HCT116 (cell line): ENCODE measurements around the gene ACTN1. TPM values are rescaled to one million over a fixed set of nuclear protein-coding genes. Genes with fewer than 3 reads are reported as not detected.

Experiments used
- ATAC-seq: fragments of 200-7000 bp; cut with Tn5 transposase; 2 replicates; pipeline ENCODE4 v1.9.1; 2020; ENCODE audit warnings: mild to moderate bottlenecking, moderate library complexity
- BruUV-seq: library from RNA; stranded (reverse); fragments of 400-500 nt; replicated peaks from 2 replicates; lab custom pipeline; 2021; lab: Mats Ljungman, UMichigan
- CTCF ChIA-PET: fragments of 300-600 bp; sonication (Branson Sonifier 250); formaldehyde crosslinking; loops from one replicate; lab custom pipeline; 2021; ENCODE audit warnings: antibody characterized with exemption; lab: Charles Lee
- POLR2A ChIA-PET: fragments of 300-600, 350-600 bp; sonication (Branson Sonifier 250); formaldehyde crosslinking; loops from one replicate; lab custom pipeline; 2021; ENCODE audit warnings: antibody characterized with exemption; lab: Charles Lee
- RAD21 ChIA-PET, 2 experiments: fragments of 300-600 bp; sonication (Branson Sonifier 250); formaldehyde crosslinking; loops; one replicate each; lab custom pipeline; 2023; ENCODE audit warnings: low total read pairs in 2 of 2; ENCODE audit not compliant: uncharacterized antibody in 2 of 2, unreplicated experiment in 2 of 2, low non-redundant PET in 1 of 2; lab: Charles Lee
- DNase-seq: peaks from one replicate; pipeline ENCODE4 v3.0.0-alpha.2; 2010; ENCODE audit warnings: low read depth, low spot score
- H2AFZ ChIP-seq: fragments of 200-600 bp; shearing (Covaris generic), sonication (generic); 2 replicates; pipeline ENCODE4 v1.6.1; 2017; ENCODE audit warnings: low read depth, mixed run types, mixed read lengths, antibody characterized with exemption, low read length; ENCODE audit not compliant: poor library complexity, severe bottlenecking
- H3K27ac ChIP-seq: 2 replicates; pipeline ENCODE4 v1.5.1; 2012; ENCODE audit warnings: low read depth, low read length
- H3K27me3 ChIP-seq: fragments of 200-600 bp; sonication (generic); 2 replicates; pipeline ENCODE4 v1.6.1; 2016; ENCODE audit warnings: mixed run types, low read length, mixed read lengths; ENCODE audit not compliant: insufficient read depth
- H3K36me3 ChIP-seq, 2 experiments: fragments of 200-500 bp in 1 of 2; fragments of 200-600 bp in 1 of 2; sonication (Bioruptor generic) in 1 of 2; sonication (generic) in 1 of 2; 2 replicates each; pipeline versions ENCODE4 v1.5.1 to v1.6.1; 2014 to 2016; ENCODE audit warnings: low read length in 2 of 2, inconsistent platforms in 1 of 2, mixed read lengths in 1 of 2, mixed run types in 1 of 2; ENCODE audit not compliant: insufficient read depth in 2 of 2, control insufficient read depth in 1 of 2
- H3K4me1 ChIP-seq, 2 experiments: fragments of 200-600 bp in 1 of 2; sonication (generic) in 1 of 2; 2 replicates each; pipeline versions ENCODE4 v1.5.1 to v1.6.1; 2012 to 2017; ENCODE audit warnings: low read length in 2 of 2, inconsistent platforms in 1 of 2, mild to moderate bottlenecking in 1 of 2, mixed read lengths in 1 of 2, mixed run types in 1 of 2, moderate library complexity in 1 of 2; ENCODE audit not compliant: insufficient read depth in 2 of 2, control insufficient read depth in 1 of 2
- H3K4me2 ChIP-seq: fragments of 200-600 bp; sonication (generic); 2 replicates; pipeline ENCODE4 v1.6.1; 2017; ENCODE audit warnings: mixed run types, low read length, mixed read lengths
- H3K4me3 ChIP-seq, 2 experiments: fragments of 200-600 bp in 1 of 2; sonication (generic) in 1 of 2; replicated peaks in 1 of 2; 2 replicates each; pipeline ENCODE4 v1.5.1; 2011 to 2016; ENCODE audit warnings: low read length in 2 of 2, control low read depth in 1 of 2, low read depth in 1 of 2, mild to moderate bottlenecking in 1 of 2, mixed read lengths in 1 of 2, mixed run types in 1 of 2
- H3K79me2 ChIP-seq: fragments of 200-600 bp; sonication (generic); 2 replicates; pipeline ENCODE4 v1.6.1; 2017; ENCODE audit warnings: mild to moderate bottlenecking, mixed run types, low read length, moderate library complexity, mixed read lengths; ENCODE audit not compliant: insufficient read depth
- H3K9ac ChIP-seq: fragments of 200-600 bp; sonication (generic); 2 replicates; pipeline ENCODE4 v1.6.1; 2016; ENCODE audit warnings: low read length, mixed read lengths
- H3K9me2 ChIP-seq: fragments of 200-600 bp; sonication (generic), shearing (Covaris generic); 2 replicates; pipeline ENCODE4 v1.6.1; 2017; ENCODE audit warnings: mixed run types, mild to moderate bottlenecking, moderate library complexity; ENCODE audit not compliant: insufficient read depth
- H3K9me3 ChIP-seq, 2 experiments: fragments of 200-500 bp in 1 of 2; fragments of 200-600 bp in 1 of 2; sonication (Bioruptor generic) in 1 of 2; sonication (generic) in 1 of 2; 2 replicates each; pipeline ENCODE4 v1.6.1; 2014 to 2017; ENCODE audit warnings: low read length in 2 of 2, mixed read lengths in 2 of 2, inconsistent platforms in 1 of 2, low read depth in 1 of 2, mild to moderate bottlenecking in 1 of 2, mixed run types in 1 of 2, moderate library complexity in 1 of 2; ENCODE audit not compliant: control insufficient read depth in 1 of 2, insufficient read depth in 1 of 2
- H4K20me1 ChIP-seq: fragments of 200-600 bp; sonication (generic), shearing (Covaris generic); 2 replicates; pipeline ENCODE4 v1.6.1; 2017; ENCODE audit warnings: mixed run types, mild to moderate bottlenecking, moderate library complexity; ENCODE audit not compliant: insufficient read depth
- ATF3 ChIP-seq: IDR thresholded peaks from 2 replicates; pipeline ENCODE4 v1.6.1; 2012
- CBX3 ChIP-seq: IDR thresholded peaks from 2 replicates; pipeline ENCODE4 v1.6.1; 2012; ENCODE audit warnings: low read depth
- CEBPB ChIP-seq: IDR thresholded peaks from 2 replicates; pipeline ENCODE4 v1.6.1; 2012; ENCODE audit warnings: low read depth
- EZH2phosphoT487 ChIP-seq: fragments of 200-600 bp; IDR thresholded peaks from 2 replicates; pipeline ENCODE4 v1.6.1; 2018; ENCODE audit warnings: antibody characterized with exemption, borderline replicate concordance
- MAX ChIP-seq: IDR thresholded peaks from 2 replicates; pipeline ENCODE4 v1.6.1; 2012
- POLR2A ChIP-seq: IDR thresholded peaks from 2 replicates; pipeline ENCODE4 v1.7.0; 2011; ENCODE audit warnings: borderline replicate concordance; ENCODE audit not compliant: insufficient read depth, insufficient read length; ENCODE audit errors: extremely low read depth
- POLR2AphosphoS5 ChIP-seq: IDR thresholded peaks from 2 replicates; pipeline ENCODE4 v1.6.1; 2011; ENCODE audit warnings: mild to moderate bottlenecking, low read depth, low read length, moderate library complexity
- REST ChIP-seq: IDR thresholded peaks from 2 replicates; pipeline ENCODE4 v1.6.1; 2012; ENCODE audit warnings: low read depth
- SIN3A ChIP-seq: IDR thresholded peaks from 2 replicates; pipeline ENCODE4 v1.6.1; 2012; ENCODE audit warnings: low read depth
- SP1 ChIP-seq: IDR thresholded peaks from 2 replicates; pipeline ENCODE4 v1.6.1; 2012; ENCODE audit warnings: low read depth
- SRF ChIP-seq: IDR thresholded peaks from 2 replicates; pipeline ENCODE4 v1.6.1; 2012; ENCODE audit warnings: low read depth
- TCF7L2 ChIP-seq: IDR thresholded peaks from 2 replicates; pipeline ENCODE4 v1.7.0; 2011; ENCODE audit warnings: borderline replicate concordance, inconsistent platforms; ENCODE audit not compliant: insufficient read depth, insufficient read length; ENCODE audit errors: extremely low read depth
- ZBTB33 ChIP-seq: IDR thresholded peaks from 2 replicates; pipeline ENCODE4 v1.6.1; 2011; ENCODE audit warnings: mild to moderate bottlenecking, low read length, moderate library complexity; ENCODE audit not compliant: insufficient replicate concordance; ENCODE audit errors: extremely low read depth
- ZNF274 ChIP-seq: fragments of 200-500 bp; sonication (Bioruptor generic); IDR thresholded peaks from 2 replicates; pipeline ENCODE4 v1.6.1; 2014; ENCODE audit warnings: mild to moderate bottlenecking, low read depth, low read length, inconsistent platforms
- intact Hi-C: fragments of 100-400 bp; cut with micrococcal nuclease; formaldehyde crosslinking; loops from 2 replicates; pipeline ENCODE4 v1.10.0; 2022
- total RNA-seq: library from RNA; stranded (reverse); gene quantifications from one replicate; pipeline ENCODE4 v1.2.1, GENCODE V29; 2021; ENCODE audit not compliant: unreplicated experiment

Gene ACTN1
- total RNA-seq, 1 experiment from 2014 or later = 123 TPM

- intact Hi-C loops = no loop called here
- no peak overlapping the region for H2AFZ ChIP-seq
- RAD21 ChIA-PET = no interaction called here
- peak; percentile 89 for TF ChIP-seq CBX3
- TF ChIP-seq MAX = no peak
- peaks cover 0 to 4% of the 10 kb centered on the region in 2 experiments; a peak in 2 of 4 replicates for H3K4me1 ChIP-seq
- no peak overlapping the region for H3K9ac ChIP-seq
- peaks cover 7 to 11% of the 10 kb centered on the region in 2 experiments; a peak in 1 of 4 replicates for H3K9me3 ChIP-seq
- H3K4me2 ChIP-seq = no peak overlapping the region
- no peaks in the 10 kb centered on the region; a peak in 1 of 4 replicates for H3K36me3 ChIP-seq
- ATAC-seq (no peak), DNase-seq (no peak)
- H3K27ac ChIP-seq = no peak overlapping the region
- H3K9me2 ChIP-seq = no peaks in the 10 kb centered on the region
- no peak overlapping the region for H3K4me3 ChIP-seq
- H3K27me3 ChIP-seq = no peaks in the 10 kb centered on the region
- no peaks in the 10 kb centered on the region for H3K79me2 ChIP-seq
- POLR2A ChIA-PET = no interaction called here
- no TSS peak for BruUV-seq
- CTCF ChIA-PET = interaction anchor here (0.7 to 2.0 kb wide), 2 partner anchors 22 to 242 kb away, joined by 3 to 5 read pairs; no protein-coding TSS in a partner anchor
- H4K20me1 ChIP-seq = no peaks in the 10 kb centered on the region
Observed at GRCh38 chr14:68865542-68865941, 113.6 kb downstream of the ACTN1 start.

GRCh38 chr14:68864361-68864750 is 114.7 kb downstream of the ACTN1 start:
- Histone ChIP-seq H3K4me1 (peaks cover 0 to 4% of the 10 kb centered on the region in 2 experiments; a peak in 2 of 4 replicates), H3K79me2 (no peaks in the 10 kb centered on the region), H3K36me3 (no peaks in the 10 kb centered on the region; a peak in 1 of 4 replicates), H3K9me2 (no peaks in the 10 kb centered on the region), H3K27ac (no peak overlapping the region), H3K27me3 (no peaks in the 10 kb centered on the region), H3K4me3 (no peak overlapping the region), H4K20me1 (no peaks in the 10 kb centered on the region), H3K4me2 (no peak overlapping the region), H2AFZ (no peak overlapping the region), H3K9me3 (peaks cover 7 to 11% of the 10 kb centered on the region in 2 experiments; a peak in 1 of 4 replicates), H3K9ac (no peak overlapping the region)
- ATAC-seq (no peak), DNase-seq (no peak)
- ChIA-PET CTCF (interaction anchor here (2.0 to 2.4 kb wide), 2 partner anchors 237 to 243 kb away, joined by 5 to 9 read pairs; no protein-coding TSS in a partner anchor), POLR2A (no interaction called here), RAD21 (no interaction called here)
- intact Hi-C loops = loop anchor here (5.0 kb wide), 2 partner anchors 228 to 598 kb away; no protein-coding TSS in a partner anchor
- no TSS peak for BruUV-seq
- no peak for TF ChIP-seq ATF3
- TF ChIP-seq CEBPB = no peak
- TF ChIP-seq SP1 = no peak
- no peak for TF ChIP-seq EZH2phosphoT487
- no peak for TF ChIP-seq SRF
- no peak for TF ChIP-seq CBX3
- TF ChIP-seq MAX = no peak
- TF ChIP-seq SIN3A = no peak
- TF ChIP-seq ZNF274 = no peak
- no peak for TF ChIP-seq POLR2A
- TF ChIP-seq TCF7L2 = no peak
- no peak for TF ChIP-seq REST
- TF ChIP-seq POLR2AphosphoS5 = no peak
- no peak for TF ChIP-seq ZBTB33
